Duodenal mucosa (tissue), 2 donors: ENCODE results near the gene CPEB4.

ENCODE experiments used
- H3K27ac ChIP-seq: one replicate; pipeline ENCODE4 v1.7.0; 2013; ENCODE audit warnings: low read depth, low read length
- H3K27me3 ChIP-seq, 2 donors: one replicate each; pipeline ENCODE4 v1.7.0; 2013; ENCODE audit warnings: low read length in 2 of 2, control low read depth in 1 of 2; ENCODE audit not compliant: insufficient read depth in 2 of 2, control insufficient read depth in 1 of 2
- H3K36me3 ChIP-seq, 2 donors: one replicate each; pipeline ENCODE4 v1.7.0; 2013; ENCODE audit warnings: low read length in 2 of 2, control low read depth in 1 of 2; ENCODE audit not compliant: insufficient read depth in 2 of 2, control insufficient read depth in 1 of 2
- H3K4me1 ChIP-seq, 2 donors: one replicate each; pipeline ENCODE4 v1.7.0; 2013; ENCODE audit warnings: low read length in 2 of 2, control low read depth in 1 of 2; ENCODE audit not compliant: insufficient read depth in 2 of 2, control insufficient read depth in 1 of 2
- H3K4me3 ChIP-seq, 2 donors: one replicate each; pipeline ENCODE4 v1.7.0; 2013; ENCODE audit warnings: low read length in 2 of 2, low read depth in 1 of 2
- H3K9ac ChIP-seq, 2 donors: one replicate each; pipeline ENCODE4 v1.7.0; 2013; ENCODE audit warnings: low read length in 2 of 2, low read depth in 1 of 2
- H3K9me3 ChIP-seq, 2 donors: one replicate each; pipeline ENCODE4 v1.7.0; 2013; ENCODE audit warnings: low read length in 2 of 2, control low read depth in 1 of 2; ENCODE audit not compliant: control insufficient read depth in 1 of 2

The CPEB4 gene

GRCh38 chr5:173902334-173902733 lies 14.2 kb downstream of the CPEB4 start:
- no peak overlapping the region for H3K4me3 ChIP-seq
- no peaks in the 10 kb centered on the region for H3K9me3 ChIP-seq
- H3K4me1 ChIP-seq, result no peaks in the 10 kb centered on the region
- peaks cover 0 to 4% of the 10 kb centered on the region in 2 donors for H3K36me3 ChIP-seq
- no peak overlapping the region for H3K9ac ChIP-seq
- no peaks in the 10 kb centered on the region for H3K27me3 ChIP-seq
- no peak overlapping the region for H3K27ac ChIP-seq

- Histone ChIP-seq H3K9ac (no peak overlapping the region), H3K4me3 (no peak overlapping the region), H3K27ac (no peak overlapping the region), H3K27me3 (no peaks in the 10 kb centered on the region), H3K4me1 (peaks cover 3% of the 10 kb centered on the region in 2 donors), H3K9me3 (no peaks in the 10 kb centered on the region), H3K36me3 (peaks cover 0 to 4% of the 10 kb centered on the region in 2 donors)
Observed at GRCh38 chr5:173902743-173903142, 14.6 kb downstream of the CPEB4 start.

- Histone ChIP-seq H3K9me3 (no peaks in the 10 kb centered on the region), H3K4me3 (no peak overlapping the region), H3K27me3 (no peaks in the 10 kb centered on the region), H3K36me3 (peaks cover 0 to 4% of the 10 kb centered on the region in 2 donors), H3K27ac (no peak overlapping the region), H3K9ac (no peak overlapping the region), H3K4me1 (peaks cover 10 to 11% of the 10 kb centered on the region in 2 donors)
Observed at GRCh38 chr5:173903396-173904140, 15.4 kb downstream of the CPEB4 start.

- H3K36me3 ChIP-seq, result peaks cover 0 to 4% of the 10 kb centered on the region in 2 donors
- peaks cover 11 to 13% of the 10 kb centered on the region in 2 donors for H3K4me1 ChIP-seq
- H3K27ac ChIP-seq, result no peak overlapping the region
- H3K4me3 ChIP-seq, result no peak overlapping the region
- H3K9me3 ChIP-seq, result no peaks in the 10 kb centered on the region
- H3K27me3 ChIP-seq, result no peaks in the 10 kb centered on the region
- H3K9ac ChIP-seq, result no peak overlapping the region
Observed at GRCh38 chr5:173904151-173904550, 16.0 kb downstream of the CPEB4 start.

GRCh38 chr5:173907284-173907683 lies 19.1 kb downstream of the CPEB4 start:
- H3K4me1 ChIP-seq, result peaks cover 11 to 13% of the 10 kb centered on the region in 2 donors
- H3K27ac ChIP-seq, result no peak overlapping the region
- no peaks in the 10 kb centered on the region for H3K9me3 ChIP-seq
- H3K27me3 ChIP-seq, result no peaks in the 10 kb centered on the region
- no peak overlapping the region for H3K9ac ChIP-seq
- peaks cover 0 to 3% of the 10 kb centered on the region in 2 donors for H3K36me3 ChIP-seq
- H3K4me3 ChIP-seq, result no peak overlapping the region

- Histone ChIP-seq H3K9me3 (no peaks in the 10 kb centered on the region), H3K9ac (no peak overlapping the region), H3K27me3 (no peaks in the 10 kb centered on the region), H3K36me3 (peaks cover 0 to 3% of the 10 kb centered on the region in 2 donors), H3K4me1 (peaks cover 11 to 13% of the 10 kb centered on the region in 2 donors), H3K4me3 (no peak overlapping the region), H3K27ac (no peak overlapping the region)
Observed at GRCh38 chr5:173907686-173908371, 19.7 kb downstream of the CPEB4 start.

- Histone ChIP-seq H3K36me3 (peaks cover 0 to 3% of the 10 kb centered on the region in 2 donors), H3K27me3 (no peaks in the 10 kb centered on the region), H3K9ac (no peak overlapping the region), H3K4me1 (peaks cover 11 to 19% of the 10 kb centered on the region in 2 donors), H3K4me3 (no peak overlapping the region), H3K27ac (no peak overlapping the region), H3K9me3 (no peaks in the 10 kb centered on the region)
Observed at GRCh38 chr5:173909199-173909598, 21.1 kb downstream of the CPEB4 start.

GRCh38 chr5:173910215-173910614 lies 22.1 kb downstream of the CPEB4 start:
- Histone ChIP-seq H3K4me3 (no peak overlapping the region), H3K4me1 (peaks cover 11 to 19% of the 10 kb centered on the region in 2 donors), H3K27me3 (no peaks in the 10 kb centered on the region), H3K36me3 (peaks cover 0 to 3% of the 10 kb centered on the region in 2 donors), H3K9me3 (no peaks in the 10 kb centered on the region), H3K9ac (no peak overlapping the region), H3K27ac (no peak overlapping the region)

GRCh38 chr5:173911623-173912022 lies 23.5 kb downstream of the CPEB4 start:
- Histone ChIP-seq H3K4me1 (peaks cover 11 to 19% of the 10 kb centered on the region in 2 donors), H3K27ac (no peak overlapping the region), H3K9ac (no peak overlapping the region), H3K9me3 (no peaks in the 10 kb centered on the region), H3K36me3 (peaks cover 0 to 3% of the 10 kb centered on the region in 2 donors), H3K27me3 (no peaks in the 10 kb centered on the region), H3K4me3 (no peak overlapping the region)

GRCh38 chr5:173913686-173914321 lies 25.7 kb downstream of the CPEB4 start:
- Histone ChIP-seq H3K4me1 (peaks cover 7 to 12% of the 10 kb centered on the region in 2 donors), H3K27ac (no peak overlapping the region), H3K9me3 (no peaks in the 10 kb centered on the region), H3K9ac (no peak overlapping the region), H3K27me3 (no peaks in the 10 kb centered on the region), H3K4me3 (no peak overlapping the region), H3K36me3 (peaks cover 0 to 3% of the 10 kb centered on the region in 2 donors)
